Aorta (tissue), 5 donors: ENCODE measurements around the gene CFHR5. TPM values are rescaled to one million over a fixed set of nuclear protein-coding genes. Genes with fewer than 3 reads are reported as not detected.
"Not testable (repeated sequence)": the region's sequence is repeated elsewhere in the genome, so short reads cannot be mapped to it uniquely, and the experiment has no call there.

Source experiments
- ATAC-seq: fragments of 200-7000 bp; cut with Tn5 transposase; one replicate; pipeline ENCODE4 v1.9.1; 2022; ENCODE audit warnings: moderate library complexity; ENCODE audit not compliant: low FRiP score
- DNase-seq, 2 donors: peaks; one replicate each; pipeline ENCODE4 v3.0.0-alpha.2; 2020
- H3K27ac ChIP-seq, 2 donors: one replicate each; pipeline ENCODE4 v1.5.1; 2013; ENCODE audit warnings: low read length in 2 of 2, mild to moderate bottlenecking in 2 of 2, moderate library complexity in 2 of 2, control low read depth in 1 of 2, inconsistent platforms in 1 of 2, low read depth in 1 of 2
- H3K27me3 ChIP-seq, 2 donors: one replicate each; pipeline ENCODE4 v1.6.1; 2013; ENCODE audit warnings: control low read depth in 1 of 2, low read length in 1 of 2, mild to moderate bottlenecking in 1 of 2, moderate library complexity in 1 of 2; ENCODE audit not compliant: insufficient read depth in 2 of 2, control insufficient read depth in 1 of 2
- H3K36me3 ChIP-seq, 2 donors: one replicate each; pipeline ENCODE4 v1.6.1; 2013; ENCODE audit warnings: control low read depth in 1 of 2, low read length in 1 of 2, mild to moderate bottlenecking in 1 of 2; ENCODE audit not compliant: insufficient read depth in 2 of 2, control insufficient read depth in 1 of 2
- H3K4me1 ChIP-seq, 2 donors: one replicate each; pipeline ENCODE4 v1.6.1; 2013; ENCODE audit warnings: low read length in 2 of 2, control low read depth in 1 of 2, mild to moderate bottlenecking in 1 of 2, moderate library complexity in 1 of 2; ENCODE audit not compliant: insufficient read depth in 2 of 2, control insufficient read depth in 1 of 2
- H3K4me3 ChIP-seq, 2 donors: one replicate each; pipeline ENCODE4 v1.5.1; 2013; ENCODE audit warnings: low read length in 2 of 2, control low read depth in 1 of 2, mild to moderate bottlenecking in 1 of 2
- H3K9me3 ChIP-seq: one replicate; pipeline ENCODE4 v1.6.1; 2013; ENCODE audit warnings: mild to moderate bottlenecking, low read length; ENCODE audit not compliant: control insufficient read depth
- WGBS, 2 donors: extraction: QIAGEN DNeasy Blood & Tissue Kit; methylation state at CpG; one replicate each; pipeline ENCODE4 v1.1.7; 2013; 5-methylcytosine and 5-hydroxymethylcytosine counted together
- intact Hi-C, 2 donors: fragments of 100-400 bp; cut with DNase I; formaldehyde crosslinking; loops; one replicate each; pipeline versions ENCODE4 v1.14.2 to v1.15.0; 2022
- polyA plus RNA-seq, 2 donors: library from polyadenylated mRNA; stranded (reverse); fragments of 200-250 nt; gene quantifications; one replicate each; pipeline ENCODE4 v1.2.3, GENCODE V29; 2013
- total RNA-seq, 2 donors: library from RNA; stranded (reverse); fragmentation: NEBNext Ultra II Directional; extraction: Animal tissue kit (Norgen Biotek cat#: 25700); gene quantifications; one replicate each; pipeline ENCODE4 v1.2.1, GENCODE V29; 2021
- donor health status: healthy with polysubstance abuse.
- donor health status: Bipolar disorder and iron deficiency.
- donor health status: DM: no; HTN: no; CAD: no.
- donor health status: DM: no; HTN: no; CAD: no.
- donor health status: DM: yes; HTN: yes; CAD: no.

Gene CFHR5
- total and polyA plus RNA-seq, 4 donors, result not detected

GRCh38 chr1:196970182-196970581, 7.2 kb upstream of the CFHR5 start:
- 80 to 94% methylated on average over 1 of the region's 1 CpG for WGBS, 2 donors
- H3K4me1 ChIP-seq, result no peaks in the 10 kb centered on the region
- intact Hi-C loops, result no loop called here

DNA sequence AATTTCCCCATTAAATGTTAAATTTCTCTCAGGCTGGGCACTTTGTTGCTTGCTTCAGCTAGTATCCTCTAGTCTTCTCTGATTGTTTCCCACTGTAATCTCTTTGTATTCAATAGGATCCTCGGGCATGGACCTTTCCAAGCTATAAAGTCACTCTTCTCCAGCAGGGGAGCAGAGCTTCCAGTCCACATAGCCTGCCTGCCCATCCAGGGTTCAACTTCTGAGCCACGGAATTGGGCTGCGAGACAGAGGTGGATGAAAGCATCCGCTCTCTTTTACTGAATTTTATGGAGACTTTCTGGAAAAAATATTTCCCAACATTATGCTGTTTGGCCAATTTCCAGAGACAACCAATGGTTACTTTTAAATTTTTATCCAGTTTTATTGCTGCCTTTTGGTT, 1.1 kb upstream of the CFHR5 start:
- ATAC-seq, result no peak
- WGBS, 2 donors, result 87 to 90% methylated on average over 4 of the region's 4 CpGs
- no peak overlapping the region for H3K4me3 ChIP-seq
- no peaks in the 10 kb centered on the region for H3K27me3 ChIP-seq
- DNase-seq, result no peak
- H3K36me3 ChIP-seq, result no peaks in the 10 kb centered on the region
- intact Hi-C loops, result no loop called here
- H3K9me3 ChIP-seq, result no peaks in the 10 kb centered on the region
- H3K4me1 ChIP-seq, result no peaks in the 10 kb centered on the region
- H3K27ac ChIP-seq, result no peak overlapping the region

More at GRCh38 chr1:196970182-196970581, 7.2 kb upstream of the CFHR5 start:
- H3K9me3 ChIP-seq, result no peaks in the 10 kb centered on the region
- no peaks in the 10 kb centered on the region for H3K36me3 ChIP-seq
- no peaks in the 10 kb centered on the region for H3K27me3 ChIP-seq
- H3K4me3 ChIP-seq, result no peak overlapping the region
- ATAC-seq (no peak), DNase-seq (no peak)
- no peak overlapping the region for H3K27ac ChIP-seq

DNA sequence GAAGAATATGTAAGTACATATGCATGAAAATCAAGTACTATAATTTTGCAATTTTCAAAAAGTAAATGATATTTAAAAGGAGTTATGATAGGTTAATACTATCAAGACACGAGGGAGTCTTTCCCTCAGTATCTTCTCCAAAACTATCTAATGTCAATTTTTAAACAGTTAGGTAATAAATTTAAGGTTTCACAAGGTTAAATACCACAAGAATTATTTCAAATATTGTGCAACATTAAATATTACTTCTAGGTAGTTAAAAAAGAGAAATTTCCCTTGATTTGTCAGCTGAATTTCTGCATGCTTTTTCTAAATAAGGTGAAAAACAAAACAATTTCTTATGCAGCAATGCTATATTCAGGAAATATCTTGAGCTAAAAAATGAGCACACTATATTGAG, 3.5 kb downstream of the CFHR5 start:
- DNase-seq (no peak), ATAC-seq (no peak)
- no peak overlapping the region for H3K4me3 ChIP-seq
- H3K4me1 ChIP-seq, result no peaks in the 10 kb centered on the region
- no peak overlapping the region for H3K27ac ChIP-seq
- H3K36me3 ChIP-seq, result no peaks in the 10 kb centered on the region
- H3K9me3 ChIP-seq, result no peaks in the 10 kb centered on the region
- no peaks in the 10 kb centered on the region for H3K27me3 ChIP-seq
- intact Hi-C loops, result no loop called here
- WGBS, 2 donors, result 89 to 90% methylated on average over 1 of the region's 1 CpG

- H3K9me3 ChIP-seq, H3K4me3 ChIP-seq, DNase-seq, H3K4me1 ChIP-seq, H3K27me3 ChIP-seq, ATAC-seq, H3K36me3 ChIP-seq, intact Hi-C loops, H3K27ac ChIP-seq: not testable (repeated sequence)
- 86 to 88% methylated on average over 7 of the region's 7 CpGs for WGBS, 2 donors
Observed at GRCh38 chr1:196982247-196982646, 4.9 kb downstream of the CFHR5 start.

DNA sequence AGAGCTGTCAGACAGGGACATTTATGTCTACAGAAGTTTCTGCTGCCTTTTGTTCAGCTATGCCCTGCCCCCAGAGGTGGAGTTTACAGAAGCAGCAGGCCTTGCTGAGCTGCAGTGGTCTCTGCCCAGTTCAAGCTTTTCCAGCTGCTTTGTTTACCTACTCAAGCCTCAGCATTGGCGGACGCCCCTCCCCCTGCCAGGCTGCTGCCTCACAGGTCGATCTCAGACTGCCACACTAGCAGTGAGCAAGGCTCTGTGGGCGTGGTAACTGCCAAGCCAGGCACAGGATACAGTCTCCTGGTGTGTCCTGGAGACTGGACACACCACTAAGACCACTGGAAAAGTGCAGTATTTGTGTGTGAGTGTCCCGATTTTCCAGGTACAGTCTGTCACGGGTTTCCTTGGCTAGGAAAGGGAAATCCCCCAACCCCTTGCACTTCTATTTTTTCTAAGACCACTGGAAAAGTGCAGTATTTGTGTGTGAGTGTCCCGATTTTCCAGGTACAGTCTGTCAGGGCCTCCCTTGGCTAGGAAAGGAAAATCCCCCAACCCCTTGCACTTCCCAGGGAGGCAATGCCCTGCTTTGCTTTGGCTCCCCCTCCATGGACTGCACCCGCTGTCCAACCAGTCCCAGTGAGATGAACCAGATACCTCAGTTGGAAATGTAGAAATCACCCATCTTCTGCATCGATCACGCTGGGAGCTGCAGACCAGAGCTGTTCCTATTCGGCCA, 14.7 kb downstream of the CFHR5 start:
- H3K27me3 ChIP-seq, H3K36me3 ChIP-seq, DNase-seq, H3K4me3 ChIP-seq, intact Hi-C loops, H3K4me1 ChIP-seq, H3K9me3 ChIP-seq, ATAC-seq, H3K27ac ChIP-seq: not testable (repeated sequence)
- WGBS, 2 donors, result 65 to 67% methylated on average over 11 of the region's 11 CpGs

- H3K27ac ChIP-seq, result no peak overlapping the region
Observed at GRCh38 chr1:196993916-196994315, 16.6 kb downstream of the CFHR5 start.

DNA sequence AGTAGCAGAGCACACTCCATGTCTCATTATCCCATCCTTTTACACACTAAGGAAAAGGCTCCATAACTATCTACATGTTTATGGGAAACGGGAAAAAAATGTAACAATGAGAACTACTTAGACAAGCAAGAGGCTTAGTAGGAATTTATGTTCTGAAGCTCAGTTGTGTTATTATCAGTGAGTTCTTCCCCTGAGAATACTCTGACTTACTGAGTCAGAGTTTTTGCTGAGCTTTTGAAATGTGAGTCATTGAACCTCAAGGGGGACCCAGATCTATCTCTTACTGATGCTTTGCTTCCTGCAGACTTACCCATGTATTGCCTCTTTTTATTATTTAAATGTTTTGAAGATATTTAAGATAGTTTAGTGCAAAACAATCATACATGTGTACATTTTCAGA, 20.1 kb downstream of the CFHR5 start:
- no peak overlapping the region for H3K27ac ChIP-seq
- DNase-seq, result no peak
- H3K9me3 ChIP-seq, result no peaks in the 10 kb centered on the region
- ATAC-seq, result no peak
- 67 to 70% methylated on average over 1 of the region's 1 CpG for WGBS, 2 donors
- H3K27me3 ChIP-seq, result no peaks in the 10 kb centered on the region
- H3K4me3 ChIP-seq, result no peak overlapping the region
- intact Hi-C loops, result no loop called here
- no peaks in the 10 kb centered on the region for H3K4me1 ChIP-seq
- H3K36me3 ChIP-seq, result no peaks in the 10 kb centered on the region

More at GRCh38 chr1:196993916-196994315, 16.6 kb downstream of the CFHR5 start:
- no peaks in the 10 kb centered on the region for H3K4me1 ChIP-seq
- no peaks in the 10 kb centered on the region for H3K9me3 ChIP-seq
- no peaks in the 10 kb centered on the region for H3K27me3 ChIP-seq
- DNase-seq (no peak), ATAC-seq (no peak)
- intact Hi-C loops, result no loop called here
- WGBS, 2 donors, result 44 to 47% methylated on average over 2 of the region's 2 CpGs
- no peak overlapping the region for H3K4me3 ChIP-seq
- no peaks in the 10 kb centered on the region for H3K36me3 ChIP-seq

- DNase-seq (no peak), ATAC-seq (no peak)
- Histone ChIP-seq H3K27me3 (no peaks in the 10 kb centered on the region), H3K4me1 (no peaks in the 10 kb centered on the region), H3K27ac (no peak overlapping the region), H3K4me3 (no peak overlapping the region), H3K36me3 (no peaks in the 10 kb centered on the region), H3K9me3 (no peaks in the 10 kb centered on the region)
- intact Hi-C loops, result no loop called here
- 65 to 72% methylated on average over 2 of the region's 2 CpGs for WGBS, 2 donors
Observed at GRCh38 chr1:197001828-197002227, 24.5 kb downstream of the CFHR5 start.

DNA sequence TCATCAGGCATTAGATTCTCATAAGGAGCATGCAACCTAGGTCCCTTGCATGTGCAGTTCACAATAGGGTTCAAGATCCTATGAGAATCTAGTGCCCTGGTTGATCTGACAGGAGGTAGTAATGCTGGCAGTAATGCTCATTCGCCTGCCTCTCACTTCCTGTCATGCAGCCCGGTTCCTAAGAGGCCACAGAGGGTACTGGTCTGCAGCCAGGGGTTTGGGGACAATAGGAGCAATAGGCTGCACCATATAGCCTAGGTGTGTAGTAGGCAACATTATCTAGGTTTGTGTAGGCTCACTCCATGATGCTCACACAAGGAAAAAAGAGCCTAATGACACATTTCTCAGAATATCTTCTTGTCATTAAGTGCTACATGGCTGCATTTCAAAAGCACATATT, 25.8 kb downstream of the CFHR5 start:
- no peaks in the 10 kb centered on the region for H3K9me3 ChIP-seq
- H3K27me3 ChIP-seq, result no peaks in the 10 kb centered on the region
- H3K4me3 ChIP-seq, result no peak overlapping the region
- no peak for ATAC-seq
- no peak for DNase-seq
- intact Hi-C loops, result no loop called here
- H3K4me1 ChIP-seq, result no peaks in the 10 kb centered on the region
- H3K36me3 ChIP-seq, result no peaks in the 10 kb centered on the region
- no peak overlapping the region for H3K27ac ChIP-seq
- WGBS, 2 donors, result 77 to 79% methylated on average over 2 of the region's 2 CpGs
